NCI-H1092 treated with DMSO at 0.1 percent for 48 hours (cell line): ENCODE measurements around the gene IDUA.

Experiments
- DNase-seq: peaks from one replicate; lab custom pipeline; 2025; lab: John Stamatoyannopoulos, UW

IDUA gene

DNA sequence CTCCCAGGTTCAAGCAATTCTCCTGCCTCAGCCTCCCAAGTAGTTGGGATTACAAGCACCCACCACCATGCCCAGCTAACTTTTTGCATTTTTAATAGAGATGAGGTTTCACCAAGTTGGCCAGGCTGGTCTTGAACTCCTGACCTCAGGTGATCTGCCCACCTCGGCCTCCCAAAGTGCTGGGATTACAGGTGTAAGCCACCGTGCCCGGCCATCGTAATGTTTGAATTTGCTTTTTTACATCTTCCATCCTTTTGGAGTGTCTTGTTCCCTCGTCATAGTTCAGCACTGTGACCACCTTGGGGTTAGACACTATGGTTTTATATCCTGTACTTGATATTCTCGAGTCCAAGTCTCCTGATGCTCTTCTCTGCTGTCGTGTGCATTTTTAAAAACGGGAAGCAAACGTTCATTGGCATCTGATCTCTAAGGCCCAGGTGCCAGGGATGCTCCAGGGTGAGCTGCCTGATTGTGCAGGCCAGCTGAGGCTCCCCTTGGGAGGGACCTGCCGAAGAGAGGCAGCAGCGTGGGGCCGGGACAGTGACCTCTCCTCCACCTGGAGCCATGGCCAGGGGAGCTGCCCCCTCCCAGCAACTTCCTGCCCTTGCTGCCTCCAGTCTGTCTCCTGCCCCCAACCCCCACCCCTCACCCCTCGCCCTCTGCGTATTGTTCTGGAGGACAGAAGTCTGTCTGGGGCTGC lies 30.2 kb upstream of the IDUA start:
- DNase-seq, result no peak

DNA sequence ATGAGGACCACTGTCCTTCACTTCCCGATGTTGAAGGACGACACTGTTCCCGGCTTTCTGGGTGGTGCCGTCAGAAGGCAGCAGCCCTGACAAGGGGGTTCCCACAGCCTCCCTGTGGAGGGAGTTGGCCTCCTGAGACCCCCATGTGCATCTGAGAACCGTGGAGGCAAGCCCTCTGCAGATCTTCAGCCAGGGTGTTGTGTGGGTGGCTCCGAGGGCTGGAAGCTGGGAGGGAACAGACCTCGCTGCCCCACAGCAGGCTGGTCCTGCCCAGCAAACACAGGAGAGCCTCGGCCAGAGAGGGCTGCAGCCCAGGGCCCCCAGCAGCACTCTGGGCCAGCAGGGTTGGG lies 29.6 kb upstream of the IDUA start:
- no peak for DNase-seq

GRCh38 chr4:957581-958313 lies 29.1 kb upstream of the IDUA start:
- no peak for DNase-seq

- no peak for DNase-seq
These were observed 28.6 kb upstream of the IDUA start for GRCh38 chr4:958314-958665.

- no peak for DNase-seq
These were observed 28.0 kb upstream of the IDUA start for GRCh38 chr4:958696-959337.

- no peak for DNase-seq
These were observed 27.3 kb upstream of the IDUA start for GRCh38 chr4:959338-960139.

GRCh38 chr4:960140-960635 lies 26.7 kb upstream of the IDUA start:
- DNase-seq, result no peak

DNA sequence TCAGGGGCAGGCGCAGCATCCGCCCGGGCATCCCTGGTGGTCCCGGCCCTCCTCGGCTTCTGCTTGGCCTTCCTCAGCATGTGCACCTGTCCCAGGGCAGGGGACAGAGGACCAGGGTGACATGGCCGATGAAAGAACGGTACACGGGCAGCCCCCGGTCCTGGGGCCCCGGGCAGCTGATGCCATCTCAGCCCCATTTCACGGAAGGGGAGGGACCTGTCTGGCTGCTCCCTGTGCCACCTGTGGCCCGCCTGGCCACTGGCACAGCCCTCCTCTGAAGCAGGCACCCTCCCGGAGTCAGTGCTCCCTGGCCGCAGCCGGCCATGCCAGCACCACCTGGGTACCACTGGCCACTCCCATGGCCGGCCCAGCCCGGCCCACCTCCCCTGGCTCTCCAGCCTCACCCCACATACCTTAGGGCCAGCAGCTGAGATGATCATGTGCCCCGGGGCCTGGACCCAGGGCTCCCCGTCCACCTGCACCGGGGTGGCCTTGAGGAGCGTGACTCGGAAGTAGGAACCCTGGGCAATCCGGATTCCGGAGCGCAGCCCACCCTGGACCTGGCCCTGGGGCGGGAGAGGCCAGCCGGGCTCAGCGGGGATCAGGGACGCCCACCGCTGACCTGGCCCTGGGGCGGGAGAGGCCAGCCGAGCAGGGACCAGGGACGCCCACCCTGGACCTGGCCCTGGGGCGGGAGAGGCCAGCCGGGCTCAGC lies 26.1 kb upstream of the IDUA start:
- no peak for DNase-seq

DNA sequence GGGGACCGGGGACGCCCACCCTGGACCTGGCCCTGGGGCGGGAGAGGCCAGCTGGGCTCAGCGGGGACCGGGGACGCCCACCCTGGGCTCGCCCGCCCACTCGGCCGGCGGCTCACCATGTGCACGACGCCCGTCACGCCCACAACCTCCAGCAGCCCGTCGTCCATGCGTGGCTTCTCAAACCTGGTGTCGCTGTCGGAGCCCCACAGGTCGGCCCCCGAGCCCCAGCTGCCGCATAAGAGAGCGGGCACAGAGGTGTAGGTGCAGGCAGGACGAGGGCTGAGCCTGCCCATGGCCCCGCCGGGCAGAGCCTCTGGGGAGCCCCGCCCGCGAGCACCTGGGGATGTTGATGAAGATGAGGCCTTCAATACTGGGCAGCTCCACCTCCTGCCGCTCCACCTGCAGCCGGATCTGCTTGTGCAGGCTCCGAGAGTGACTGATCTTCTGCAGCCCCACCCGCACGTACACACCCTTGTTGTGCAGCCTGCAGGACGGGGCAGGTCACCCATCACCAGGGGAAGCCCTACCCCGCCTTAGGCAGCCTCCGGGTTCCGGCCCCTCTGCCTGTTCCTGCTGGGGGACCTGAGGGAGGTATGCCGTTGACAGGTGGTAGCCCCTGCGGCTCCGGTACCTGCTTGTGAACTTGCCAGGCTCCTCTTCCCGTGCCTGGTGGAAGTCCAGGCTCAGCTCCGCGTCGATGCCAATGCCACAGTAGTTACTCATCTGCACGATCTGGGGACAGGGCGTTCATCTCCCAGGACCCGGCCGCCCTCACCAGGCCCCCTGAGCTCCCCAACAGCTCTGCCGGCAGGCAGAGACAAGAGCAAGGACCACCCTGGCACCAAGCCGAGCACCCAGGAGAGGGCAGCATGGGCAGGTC lies 25.3 kb upstream of the IDUA start:
- peak; percentile 46 for DNase-seq

GRCh38 chr4:962231-963208 lies 24.3 kb upstream of the IDUA start:
- peak; percentile 46 for DNase-seq

- DNase-seq, result no peak
These were observed 23.3 kb upstream of the IDUA start for GRCh38 chr4:963276-964225.

DNA sequence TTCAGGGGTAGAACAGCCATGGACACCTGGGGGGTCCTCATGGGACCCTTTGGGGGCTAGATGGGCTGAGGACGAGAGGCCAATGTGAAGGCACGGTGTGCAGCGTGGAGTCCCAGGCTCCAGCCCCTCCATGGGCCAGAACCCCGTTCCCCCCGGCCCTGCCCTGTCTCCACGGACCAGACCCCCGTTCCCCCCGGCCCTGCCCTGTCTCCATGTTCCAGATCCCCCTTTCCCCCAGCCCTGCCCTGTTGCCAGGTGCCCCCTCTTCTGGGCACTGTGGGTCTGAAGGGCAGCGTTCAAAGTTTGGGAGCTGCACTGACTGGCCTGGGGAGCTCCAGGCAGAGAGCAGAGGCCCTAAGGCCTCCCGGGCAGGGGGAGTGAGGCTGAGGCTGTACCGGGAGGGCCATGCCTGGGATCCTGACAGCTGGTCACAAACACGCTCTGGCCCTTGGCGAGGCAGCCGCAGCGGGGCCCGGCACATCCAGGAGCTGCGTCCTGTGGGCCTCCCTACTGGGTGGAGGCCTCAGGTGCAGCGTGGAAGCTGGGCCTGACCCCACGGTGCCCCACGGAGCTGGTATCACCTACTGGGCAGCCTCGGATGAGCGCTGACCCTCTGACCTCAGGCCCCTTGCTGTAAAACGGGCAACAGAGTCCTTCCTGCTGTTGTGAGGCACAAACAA lies 22.4 kb upstream of the IDUA start:
- DNase-seq, result no peak

- DNase-seq, result no peak
These were observed 21.6 kb upstream of the IDUA start for GRCh38 chr4:965048-965765.

- DNase-seq, result no peak
These were observed 21.1 kb upstream of the IDUA start for GRCh38 chr4:965766-966134.

GRCh38 chr4:966266-967112 lies 20.4 kb upstream of the IDUA start:
- DNase-seq, result no peak
